Limb (tissue), 2 donors: Measurements from ENCODE around the gene VAV2.

Source experiments
- DNase-seq, 2 donors: peaks; one replicate each; pipeline ENCODE4 v3.0.0-alpha.2; 2016; ENCODE audit errors: extremely low spot score in 2 of 2

VAV2 gene

DNA sequence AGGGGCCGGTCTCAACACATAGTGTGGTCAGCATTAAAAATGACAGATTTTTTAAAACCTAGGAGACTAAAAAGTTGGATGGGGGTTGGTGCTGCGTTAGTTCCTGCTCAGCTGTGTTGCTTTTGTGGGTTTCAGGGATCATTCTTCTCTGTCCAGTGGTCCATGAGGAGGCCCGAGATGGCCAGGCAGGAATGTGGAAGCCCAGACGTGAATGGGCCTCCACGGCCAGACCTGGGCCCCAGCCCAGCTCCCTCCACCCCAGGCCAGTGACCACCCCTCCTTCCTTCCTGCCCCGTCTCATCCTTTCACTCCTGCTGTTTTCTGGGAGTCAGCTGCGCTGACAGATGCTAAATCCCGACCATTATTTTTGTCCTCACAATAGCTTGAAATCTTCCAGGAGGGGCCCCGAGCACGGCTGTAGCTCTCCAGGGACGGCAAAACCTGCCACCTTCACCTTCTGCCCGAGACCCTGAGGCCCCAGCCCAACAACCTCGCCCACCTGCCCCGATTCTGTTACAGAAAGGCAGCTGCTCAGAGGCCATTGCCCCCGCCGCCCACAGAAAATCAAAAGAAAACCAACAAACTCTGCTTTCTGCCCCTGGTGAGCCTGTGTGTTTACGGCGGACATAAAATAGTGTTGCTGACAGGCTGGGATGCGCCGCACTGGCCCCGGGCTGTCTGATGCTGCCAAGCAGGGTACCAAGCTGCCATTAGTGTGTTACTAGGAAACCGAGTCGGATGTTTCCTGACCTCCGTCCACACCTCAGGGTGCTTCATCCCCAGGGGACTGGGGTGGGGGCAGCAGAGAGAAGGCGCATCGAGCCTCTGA, 170.3 kb downstream of the VAV2 start:
- DNase-seq, result peak in 1 of 2 donors; percentile 61

DNA sequence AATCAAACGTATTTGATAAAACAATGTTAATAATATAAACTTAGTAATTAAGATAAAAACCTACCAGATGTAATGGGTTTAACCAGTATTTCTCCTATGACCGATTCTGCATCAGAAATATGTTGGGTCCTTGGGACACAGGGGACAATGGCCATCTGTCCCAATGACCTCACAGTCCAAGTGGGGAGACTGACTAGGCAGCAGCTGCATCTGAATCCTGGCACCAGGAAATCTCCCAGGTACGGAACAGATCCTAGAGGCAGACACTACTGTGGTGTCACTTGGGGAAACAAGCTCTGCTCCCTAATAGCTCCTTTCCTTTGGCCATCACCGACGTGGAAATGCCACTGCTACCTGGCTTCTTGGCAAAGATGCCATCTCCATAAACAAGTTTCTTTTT, 172.2 kb downstream of the VAV2 start:
- no peak for DNase-seq

GRCh38 chr9:133818444-133818843, 173.7 kb downstream of the VAV2 start:
- DNase-seq, result no peak

- DNase-seq, result no peak
Observed at GRCh38 chr9:133815781-133816180, 176.3 kb downstream of the VAV2 start.

DNA sequence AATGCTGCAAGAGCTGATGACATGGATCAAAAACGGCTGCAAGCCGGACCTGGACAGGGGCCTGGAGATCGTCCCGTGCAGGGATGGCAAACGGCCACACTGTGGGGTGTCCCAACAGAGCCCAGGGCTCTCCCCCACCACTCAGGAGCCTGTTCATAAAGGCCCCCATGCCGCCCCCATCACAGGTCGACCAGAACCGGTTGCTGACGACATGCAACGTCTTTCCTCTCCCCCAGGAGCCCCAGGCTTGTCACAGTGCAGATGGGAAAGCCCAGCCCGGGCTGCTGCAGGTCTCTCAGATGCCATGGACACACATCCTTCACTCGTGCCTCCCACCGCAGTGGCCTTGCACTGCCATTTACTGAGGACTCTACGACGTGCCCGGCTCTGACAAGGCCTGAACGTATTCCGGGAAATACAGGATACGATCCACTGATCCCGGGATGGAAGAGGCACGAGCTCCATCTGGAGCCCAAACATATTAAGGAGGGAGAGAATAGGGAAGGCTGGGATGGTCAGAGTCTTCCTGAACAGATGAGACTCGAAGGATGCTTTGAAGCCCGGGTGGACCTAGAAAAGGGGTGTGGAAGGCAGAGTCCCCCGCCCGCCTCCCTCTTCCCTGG, 177.4 kb downstream of the VAV2 start:
- no peak for DNase-seq

DNA sequence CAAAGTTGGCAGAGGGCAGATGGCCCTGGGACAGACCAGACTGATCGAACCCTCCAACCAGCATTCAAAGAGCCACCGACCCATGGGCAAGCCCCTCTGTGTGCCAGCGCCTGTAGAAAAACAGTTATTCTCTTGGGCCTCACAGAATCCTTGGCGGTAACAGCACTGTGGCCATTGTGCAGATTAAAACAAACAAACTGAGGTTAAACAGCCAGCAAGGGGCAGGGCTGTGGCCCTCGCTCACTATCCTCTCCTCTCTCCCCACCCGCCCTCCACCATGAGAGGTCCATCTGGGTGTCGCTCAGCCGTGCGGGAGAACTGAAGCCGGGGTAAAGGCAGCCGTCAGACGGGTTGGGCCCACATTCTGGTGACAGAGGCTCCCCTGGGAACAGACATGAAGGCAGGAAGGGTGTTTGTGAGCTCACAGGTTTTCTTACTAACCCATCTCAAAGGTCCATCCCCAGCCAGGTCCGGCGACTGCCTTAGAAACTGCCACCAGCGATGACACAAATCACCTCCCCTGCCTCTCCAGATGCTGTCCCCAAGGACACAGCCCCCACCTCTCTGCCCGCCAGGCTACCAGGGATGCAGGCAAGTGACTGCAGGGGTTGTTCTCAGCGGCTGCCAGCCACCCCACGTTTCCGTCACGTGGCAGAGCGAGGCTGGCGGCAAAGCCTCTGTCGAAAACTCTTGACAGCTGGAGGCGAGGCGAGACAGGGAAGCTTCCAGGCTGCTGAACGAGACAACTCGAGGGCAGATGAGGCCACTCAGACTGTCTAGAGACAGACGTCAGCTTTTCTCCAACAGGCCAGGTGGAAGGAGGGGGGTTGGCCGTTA, 178.2 kb downstream of the VAV2 start:
- peak; percentile 49 to 68 for DNase-seq

- DNase-seq, result no peak
Observed at GRCh38 chr9:133812941-133813748, 179.0 kb downstream of the VAV2 start.

DNA sequence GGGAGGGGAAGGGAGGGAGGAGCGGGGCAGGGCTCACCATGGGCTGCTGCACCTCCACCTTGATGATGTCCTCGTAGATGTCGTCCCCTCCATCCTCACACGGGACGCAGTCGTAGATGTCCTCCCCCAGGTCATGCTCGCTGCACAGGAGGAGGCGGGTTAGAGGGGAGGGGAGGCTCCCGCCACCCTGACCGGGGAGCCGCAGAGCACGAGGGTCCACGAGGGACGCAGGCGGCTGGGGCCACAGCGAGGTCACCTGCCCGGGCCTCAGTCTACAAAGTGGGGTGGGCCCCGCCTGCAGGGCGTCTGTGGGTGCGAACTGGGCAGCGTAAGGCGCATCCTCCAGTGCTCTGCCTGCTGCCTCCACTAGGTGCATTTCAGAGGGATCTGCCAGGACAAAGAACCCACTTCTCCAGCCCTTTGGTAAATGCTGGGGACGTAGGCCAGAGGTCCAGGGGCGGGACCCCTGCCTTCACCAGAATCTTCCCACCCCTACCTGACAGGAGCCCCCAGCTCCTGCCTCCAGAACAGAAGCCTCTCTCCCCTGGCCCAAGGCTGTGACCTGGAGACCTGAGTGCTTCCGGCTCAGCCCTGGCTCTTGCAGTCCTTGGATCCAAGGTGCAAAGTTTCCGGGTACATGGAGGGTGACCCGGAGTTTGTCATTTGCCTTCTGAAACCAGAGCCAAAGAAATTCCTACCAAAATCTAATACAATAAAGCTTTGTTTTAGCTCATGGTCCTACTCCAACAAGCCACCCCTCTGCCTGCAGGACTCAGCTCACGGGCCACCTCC, 179.9 kb downstream of the VAV2 start:
- DNase-seq, result no peak

- no peak for DNase-seq
Observed at GRCh38 chr9:133811471-133811870, 180.7 kb downstream of the VAV2 start.

DNA sequence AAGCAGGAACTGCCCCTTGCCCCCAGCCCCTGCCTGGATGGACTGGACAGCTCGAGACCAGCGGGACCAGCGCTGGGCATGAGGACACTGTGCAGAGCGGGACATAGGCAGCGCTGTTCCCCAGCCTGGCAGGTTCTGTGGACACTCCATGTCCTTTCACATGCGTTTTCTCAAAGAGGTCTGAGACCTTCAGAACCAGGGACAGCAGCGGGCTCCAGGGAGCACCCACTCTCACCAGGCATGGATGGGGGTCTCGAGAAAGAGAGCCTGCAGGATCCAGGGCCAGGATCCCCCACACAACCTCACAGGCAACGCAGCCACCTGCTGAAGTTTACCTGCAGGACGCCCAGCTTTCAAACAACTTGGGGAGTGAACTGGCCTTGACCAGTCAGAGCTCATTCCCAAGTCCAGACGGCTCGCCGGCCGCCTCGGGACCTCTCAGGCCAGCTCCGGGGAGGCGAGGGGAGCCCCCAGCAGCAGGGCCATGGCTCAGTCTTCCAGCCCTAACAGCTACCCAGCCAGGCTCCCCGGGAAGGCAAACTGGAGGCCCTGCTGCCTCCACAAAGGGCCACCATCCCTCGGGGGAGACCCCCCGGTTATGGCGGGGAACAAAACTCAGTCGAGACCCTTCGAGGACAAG, 181.4 kb downstream of the VAV2 start:
- no peak for DNase-seq

DNA sequence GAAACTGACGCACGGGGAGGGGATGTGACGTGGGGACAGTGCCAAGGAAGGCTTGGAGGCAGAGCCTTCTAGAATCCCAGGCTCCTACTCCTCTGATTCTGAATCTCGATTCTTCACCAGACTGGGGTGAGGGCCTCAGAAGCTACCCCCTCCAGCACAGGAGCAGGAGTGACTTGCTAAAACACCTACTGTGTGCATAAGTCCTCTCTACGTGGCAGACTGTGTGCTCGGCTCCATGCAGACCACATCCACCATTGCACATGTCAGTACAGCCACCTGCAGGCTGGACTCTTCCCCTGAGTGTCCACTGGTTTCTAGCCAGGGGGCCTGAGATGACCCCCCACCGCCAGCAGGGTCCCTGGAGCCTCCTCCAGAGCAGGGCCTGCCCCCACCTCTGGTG, 182.8 kb downstream of the VAV2 start:
- DNase-seq, result no peak

GRCh38 chr9:133807818-133808217, 184.3 kb downstream of the VAV2 start:
- no peak for DNase-seq

GRCh38 chr9:133807037-133807436, 185.1 kb downstream of the VAV2 start:
- no peak for DNase-seq

- no peak for DNase-seq
Observed at GRCh38 chr9:133806623-133807010, 185.5 kb downstream of the VAV2 start.

- no peak for DNase-seq
Observed at GRCh38 chr9:133805876-133806622, 186.1 kb downstream of the VAV2 start.

- DNase-seq, result no peak
Observed at GRCh38 chr9:133804199-133804598, 187.9 kb downstream of the VAV2 start.

- DNase-seq, result no peak
Observed at GRCh38 chr9:133803745-133804144, 188.4 kb downstream of the VAV2 start.

DNA sequence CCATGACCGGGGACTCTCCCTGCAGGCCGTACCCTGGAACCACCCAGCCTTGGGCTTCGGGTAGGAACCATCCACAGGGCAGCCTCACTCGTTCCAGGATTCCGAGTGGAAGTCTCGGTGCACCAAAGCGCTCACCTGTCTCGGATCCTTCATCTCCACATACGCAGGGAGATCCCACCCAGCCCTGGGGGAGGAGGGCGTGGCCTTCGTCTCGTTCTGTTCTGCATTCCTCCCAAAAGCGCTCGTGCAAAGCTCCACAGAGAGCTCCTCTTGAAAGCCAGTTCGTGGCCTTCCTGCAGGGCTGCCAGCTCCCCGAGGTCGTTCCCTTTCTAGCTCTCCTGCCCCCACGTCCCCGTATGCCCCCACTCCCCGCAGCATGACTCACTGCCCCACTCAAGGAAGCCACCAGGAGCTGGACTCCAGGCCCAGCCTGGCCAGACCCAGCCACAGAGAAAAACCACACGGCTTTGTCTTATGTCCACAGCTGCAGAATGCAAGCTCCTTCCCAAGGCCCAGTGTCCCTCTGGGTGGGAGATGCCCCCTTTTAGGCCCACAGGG, 189.0 kb downstream of the VAV2 start:
- DNase-seq, result no peak

- DNase-seq, result no peak
Observed at GRCh38 chr9:133801739-133802138, 190.4 kb downstream of the VAV2 start.
